Activated CD8-positive, alpha-beta memory T cell treated with anti-CD3 and anti-CD28 coated beads, Interleukin-2, amount 50 U/mL, for 24 hours (primary cell): Measurements from ENCODE around the gene MT1X.
A peak's percentile ranks its signal among the peaks of the same experiment; 100 is the strongest.

Experiments
- DNase-seq: peaks from one replicate; pipeline ENCODE4 v3.0.0-alpha.2; 2020; ENCODE audit errors: extremely low read depth

Gene MT1X

DNA sequence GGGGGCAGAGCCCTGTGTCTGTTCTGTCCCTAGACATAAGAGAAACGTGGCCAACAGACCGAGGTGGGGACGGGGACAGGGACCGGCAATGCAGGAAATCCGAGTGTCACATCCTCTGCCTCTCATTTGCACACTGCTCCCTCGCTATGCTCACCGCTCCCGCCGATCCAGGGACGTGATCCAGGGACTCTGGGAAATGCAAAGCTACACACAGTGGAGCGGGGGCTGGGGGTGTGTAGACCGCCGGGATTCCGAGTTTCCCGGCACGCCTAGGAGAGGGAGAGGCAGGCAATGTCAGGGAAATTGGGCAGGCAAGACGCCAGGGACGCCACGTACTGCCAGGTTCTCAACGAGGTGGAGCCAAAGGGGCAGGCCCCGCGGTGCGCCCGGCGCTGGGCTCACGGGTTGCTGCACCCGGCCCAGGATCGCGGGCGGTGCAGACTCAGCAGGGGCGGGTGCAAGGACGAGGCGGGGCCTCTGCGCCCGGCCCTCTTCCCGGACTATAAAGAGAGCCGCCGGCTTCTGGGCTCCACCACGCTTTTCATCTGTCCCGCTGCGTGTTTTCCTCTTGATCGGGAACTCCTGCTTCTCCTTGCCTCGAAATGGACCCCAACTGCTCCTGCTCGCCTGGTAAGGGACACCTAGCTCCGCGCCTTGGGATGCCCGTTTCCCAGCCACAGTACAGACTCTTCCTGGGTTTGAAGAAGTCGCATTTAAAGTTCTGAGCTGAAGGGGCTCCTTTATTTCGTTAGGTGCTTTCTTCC is at the start of gene MT1X:
MT1X (plus strand) TSS at position 532 of the 764 bp plus-strand sequence; CDS start at position 603, 71 bp downstream.
- DNase-seq, result peak; percentile 74

DNA sequence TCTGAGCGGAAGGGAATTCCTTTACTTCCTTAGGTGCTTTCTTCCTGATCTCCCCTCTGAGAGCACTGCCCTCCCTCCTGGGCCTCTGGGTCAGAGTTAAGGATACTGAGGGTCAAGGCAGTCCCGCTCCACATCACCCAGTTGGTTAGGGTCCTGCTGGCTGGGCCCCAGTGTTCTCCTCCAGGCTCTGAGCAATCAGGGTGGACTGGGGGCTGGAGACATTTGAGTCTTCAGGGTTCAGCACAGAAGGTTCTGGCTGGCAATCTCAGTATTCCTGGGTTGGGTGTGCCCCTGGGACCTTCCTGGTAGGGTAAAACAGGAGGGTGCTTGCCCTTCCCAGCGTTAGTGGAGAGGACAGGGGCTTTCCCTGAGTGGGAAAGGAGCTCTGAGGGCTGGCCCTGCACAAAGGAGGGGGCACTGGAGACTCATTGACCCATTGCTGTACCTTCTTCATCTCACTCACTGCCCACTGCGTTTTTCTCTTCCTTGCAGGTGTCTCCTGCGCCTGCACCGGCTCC is 49.4 kb upstream of the MT1X start:
- no peak for DNase-seq

DNA sequence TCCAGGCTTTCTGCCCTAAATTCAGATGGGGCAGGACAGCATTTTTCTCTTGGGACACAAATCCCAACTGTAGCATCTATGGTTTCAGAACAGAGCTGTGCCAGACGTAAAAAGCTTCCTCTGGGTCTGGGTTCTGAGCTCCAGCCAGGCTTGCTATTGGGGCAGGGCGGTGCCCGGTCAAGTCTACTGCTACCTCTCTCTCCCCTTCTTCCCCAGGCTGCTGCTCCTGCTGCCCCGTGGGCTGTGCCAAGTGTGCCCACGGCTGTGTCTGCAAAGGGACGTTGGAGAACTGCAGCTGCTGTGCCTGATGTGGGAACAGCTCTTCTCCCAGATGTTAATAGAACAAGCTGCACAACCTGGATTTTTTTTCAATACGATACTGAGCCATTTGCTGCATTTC is 48.7 kb upstream of the MT1X start:
- no peak for DNase-seq

DNA sequence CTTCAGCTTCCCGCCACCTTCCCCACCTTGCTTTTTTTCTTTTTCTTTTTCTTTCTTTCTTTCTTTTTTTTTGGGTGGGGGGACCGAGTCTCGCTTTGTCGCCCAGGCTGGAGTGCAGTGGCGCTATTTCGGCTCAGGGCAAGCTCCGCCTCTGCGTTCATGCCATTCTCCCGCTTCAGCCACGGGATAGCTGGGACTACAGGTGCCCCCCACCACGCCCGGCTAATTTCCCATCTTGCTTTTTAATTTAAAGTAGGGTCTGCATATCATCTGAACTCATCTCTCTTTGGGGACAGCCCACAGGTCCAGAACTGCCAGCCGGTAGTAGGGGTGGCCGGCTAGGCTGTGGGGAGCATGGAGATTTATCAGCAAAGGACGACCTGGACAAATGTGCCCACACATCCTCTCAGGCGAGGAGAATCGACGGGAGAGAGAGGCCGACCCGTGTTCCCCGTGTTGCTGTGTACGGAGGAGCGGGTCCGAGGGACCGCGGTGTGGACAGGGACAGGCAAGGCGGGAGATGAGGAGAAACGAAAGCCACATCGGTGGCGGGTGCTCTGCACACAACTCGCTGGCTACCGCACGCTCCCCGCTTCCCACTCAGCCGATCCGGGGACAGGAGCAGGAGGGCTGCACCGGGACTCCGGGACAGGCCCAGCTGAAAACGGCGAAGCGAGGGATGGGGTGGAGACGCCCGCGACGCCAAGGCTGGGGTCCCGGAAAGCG is 47.4 kb upstream of the MT1X start:
- DNase-seq, result no peak

DNA sequence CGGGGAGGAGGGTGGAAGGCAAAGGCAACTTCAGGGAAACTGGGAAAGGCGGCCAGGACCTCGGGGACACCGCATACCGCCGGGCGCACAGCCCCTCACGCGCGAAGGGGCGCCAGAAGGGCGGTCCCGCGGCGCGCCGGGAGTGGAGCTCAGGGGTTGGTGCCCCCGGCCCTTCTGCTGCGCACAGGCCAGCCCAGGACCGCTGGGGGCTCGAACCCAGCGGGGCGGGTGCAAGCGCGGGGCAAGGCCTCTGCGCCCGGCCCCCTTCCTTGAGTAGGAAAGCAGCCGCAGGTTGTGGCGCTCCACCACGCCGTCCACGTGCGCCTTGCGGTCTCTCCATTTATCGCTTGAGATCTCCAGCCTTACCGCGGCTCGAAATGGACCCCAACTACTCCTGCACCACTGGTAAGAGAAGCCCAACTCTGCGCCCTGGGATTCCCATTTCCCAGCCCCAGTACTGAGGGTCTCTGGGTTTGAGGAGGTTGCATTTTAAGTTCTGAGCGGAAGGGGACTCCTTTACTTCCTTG is 46.8 kb upstream of the MT1X start:
- no peak for DNase-seq

DNA sequence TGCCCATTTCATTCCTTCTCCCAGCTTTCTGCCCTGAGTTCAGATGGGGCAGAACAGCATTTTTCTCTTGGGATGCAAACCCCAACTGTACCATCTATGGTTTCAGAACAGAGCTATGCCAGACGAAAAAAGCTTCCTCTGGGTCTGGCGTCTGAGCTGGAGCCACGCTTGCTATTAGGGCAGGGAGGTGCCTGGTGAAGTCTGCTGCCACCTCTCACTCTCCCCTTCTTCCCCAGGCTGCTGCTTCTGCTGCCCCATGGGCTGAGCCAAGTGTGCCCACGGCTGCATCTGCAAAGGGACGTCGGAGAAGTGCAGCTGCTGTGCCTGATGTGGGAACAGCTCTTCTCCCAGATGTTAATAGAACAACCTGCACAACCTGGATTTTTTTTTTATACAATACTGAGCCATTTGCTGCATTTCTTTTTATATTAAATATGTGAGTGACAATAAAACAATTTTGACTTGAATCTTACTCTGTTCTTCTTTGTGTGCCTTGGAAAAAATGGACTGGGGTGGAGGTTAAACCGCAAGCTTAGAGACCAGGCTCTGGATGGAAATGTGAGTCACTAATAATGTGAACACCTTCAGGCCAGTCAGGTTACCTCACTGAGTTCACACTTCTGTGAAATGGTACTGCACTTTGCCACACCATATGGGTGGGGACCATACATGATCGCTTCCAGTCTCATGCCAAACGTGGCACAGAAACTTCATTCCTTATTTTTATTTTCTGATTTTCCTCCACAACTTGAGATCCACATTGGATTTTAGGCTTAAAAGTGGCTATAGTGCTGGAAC is 45.5 kb upstream of the MT1X start:
- no peak for DNase-seq

DNA sequence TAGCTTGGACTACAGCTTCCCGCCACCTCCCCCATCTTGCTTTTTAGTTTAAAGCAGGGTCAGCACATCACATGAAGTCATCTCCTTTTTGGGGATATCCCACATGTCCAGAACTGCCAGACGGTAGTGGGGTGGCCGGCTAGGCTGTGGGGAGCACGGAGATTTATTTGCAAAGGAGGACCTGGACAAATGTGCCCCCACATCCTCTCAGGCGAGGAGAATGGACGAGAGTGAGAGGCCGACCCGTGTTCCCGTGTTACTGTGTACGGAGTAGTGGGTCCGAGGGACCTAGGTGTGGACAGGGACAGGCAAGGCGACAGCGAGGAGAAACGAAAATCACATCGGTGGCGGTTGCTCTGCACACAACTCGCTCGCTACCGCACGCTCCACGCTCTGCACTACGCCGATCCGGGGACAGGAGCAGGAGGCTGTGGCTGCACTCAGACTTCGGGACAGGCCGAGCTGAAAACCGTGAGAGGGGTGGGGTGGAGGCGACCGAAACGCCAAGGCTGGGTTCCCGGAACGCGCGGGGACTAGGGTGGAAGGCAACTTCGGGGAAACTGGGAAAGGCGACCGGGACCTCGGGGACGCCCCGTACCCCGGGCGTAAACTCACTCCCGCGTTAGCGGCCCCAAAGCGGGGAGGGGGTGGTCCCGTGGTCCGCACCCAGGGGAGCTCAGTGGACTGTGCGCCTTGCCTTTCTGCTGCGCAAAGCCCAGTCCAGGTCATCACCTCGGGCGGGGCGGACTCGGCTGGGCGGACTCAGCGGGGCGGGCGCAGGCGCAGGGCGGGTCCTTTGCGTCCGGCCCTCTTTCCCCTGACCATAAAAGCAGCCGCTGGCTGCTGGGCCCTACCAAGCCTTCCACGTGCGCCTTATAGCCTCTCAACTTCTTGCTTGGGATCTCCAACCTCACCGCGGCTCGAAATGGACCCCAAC is 44.2 kb upstream of the MT1X start, which contains the start of gene MT1A:
MT1A (plus strand) TSS at position 853 of the 937 bp plus-strand sequence; CDS start at position 926, 73 bp downstream.
- no peak for DNase-seq

DNA sequence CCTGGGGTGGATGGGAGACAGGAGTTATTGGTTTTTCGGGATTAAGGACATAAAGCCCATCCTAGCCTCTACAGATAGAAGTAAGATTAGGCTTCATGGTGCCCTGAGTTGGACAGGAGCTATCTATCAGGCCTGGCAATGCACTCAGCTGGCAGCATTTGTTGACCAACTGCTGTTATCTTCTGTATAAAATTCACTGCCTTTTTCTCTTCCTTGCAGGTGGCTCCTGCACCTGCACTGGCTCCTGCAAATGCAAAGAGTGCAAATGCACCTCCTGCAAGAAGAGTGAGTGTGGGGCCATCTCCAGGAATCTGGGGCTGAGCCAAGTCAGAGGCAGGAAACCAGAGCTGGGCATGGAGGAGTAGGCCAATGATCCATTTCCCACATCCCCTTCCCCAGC is 43.2 kb upstream of the MT1X start:
- no peak for DNase-seq

DNA sequence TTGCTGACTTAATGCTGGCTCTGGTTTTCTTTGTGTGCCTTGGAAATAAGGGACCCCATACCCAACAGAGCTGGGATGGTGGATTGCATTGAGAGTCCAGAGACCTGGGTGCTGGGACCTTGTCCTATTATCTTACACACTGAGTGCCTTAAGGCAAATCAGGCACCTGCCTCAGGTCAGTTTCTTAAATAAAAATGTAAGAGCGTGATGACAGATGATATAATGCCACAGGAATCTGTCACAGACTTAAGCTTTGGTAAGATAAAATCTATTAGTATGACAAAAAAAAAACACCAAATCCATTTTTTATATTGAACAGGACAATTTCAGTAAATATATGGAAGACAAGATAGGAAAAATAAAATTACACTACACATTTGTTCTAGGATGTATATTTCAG is 42.2 kb upstream of the MT1X start:
- no peak for DNase-seq

DNA sequence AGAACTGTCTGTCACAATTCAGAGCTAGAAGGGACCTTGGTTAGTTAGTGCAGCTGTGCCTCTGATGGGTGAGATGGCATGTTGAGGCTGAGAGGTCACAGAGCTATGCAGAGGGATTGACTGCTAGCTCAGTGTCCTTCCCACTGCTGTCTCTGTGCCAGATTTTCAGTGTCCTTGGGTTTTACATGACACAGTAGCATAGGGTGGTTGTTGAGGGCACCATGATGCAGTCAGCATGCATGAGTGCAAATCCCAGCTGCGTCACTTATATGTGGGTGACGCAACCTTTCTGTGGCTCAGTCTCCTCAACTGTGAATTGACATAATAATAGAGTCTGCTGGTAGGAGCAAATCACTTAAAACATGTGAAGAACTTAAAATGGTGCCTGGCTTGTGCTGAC is 41.1 kb upstream of the MT1X start:
- no peak for DNase-seq

DNA sequence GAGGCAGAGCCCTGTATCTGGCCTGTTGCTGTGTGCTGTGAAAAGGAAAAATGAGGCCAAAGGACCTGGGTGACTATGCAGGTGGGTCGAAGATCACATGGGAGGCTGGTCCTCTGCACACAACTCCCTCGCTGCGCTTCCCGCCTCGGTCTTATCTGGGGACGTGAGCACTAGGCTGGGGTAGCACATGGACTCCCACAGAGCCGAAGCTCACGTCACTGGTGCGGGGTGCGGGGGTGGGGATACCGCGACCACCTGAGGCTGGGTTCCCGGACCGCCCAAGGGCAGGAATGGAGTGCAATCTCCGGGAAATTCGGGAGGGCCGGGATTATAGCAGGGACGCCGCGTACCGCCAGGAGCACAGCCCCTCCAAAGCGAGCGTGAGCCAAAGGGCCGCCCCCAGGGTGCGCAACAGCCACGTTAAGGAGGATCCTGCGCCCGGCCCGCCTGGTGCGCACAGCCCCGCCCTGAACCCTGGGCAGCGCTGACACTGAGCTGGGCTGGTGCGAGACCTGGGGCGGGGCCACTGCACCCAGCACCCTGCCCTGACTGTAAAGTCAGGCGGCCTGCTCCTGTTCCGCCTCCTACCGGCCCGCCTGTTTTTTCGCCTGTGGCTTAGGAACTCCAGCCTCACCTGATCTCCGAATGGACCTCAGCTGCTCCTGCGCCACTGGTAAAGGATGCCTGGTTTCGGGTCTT is 39.0 kb upstream of the MT1X start:
- no peak for DNase-seq

DNA sequence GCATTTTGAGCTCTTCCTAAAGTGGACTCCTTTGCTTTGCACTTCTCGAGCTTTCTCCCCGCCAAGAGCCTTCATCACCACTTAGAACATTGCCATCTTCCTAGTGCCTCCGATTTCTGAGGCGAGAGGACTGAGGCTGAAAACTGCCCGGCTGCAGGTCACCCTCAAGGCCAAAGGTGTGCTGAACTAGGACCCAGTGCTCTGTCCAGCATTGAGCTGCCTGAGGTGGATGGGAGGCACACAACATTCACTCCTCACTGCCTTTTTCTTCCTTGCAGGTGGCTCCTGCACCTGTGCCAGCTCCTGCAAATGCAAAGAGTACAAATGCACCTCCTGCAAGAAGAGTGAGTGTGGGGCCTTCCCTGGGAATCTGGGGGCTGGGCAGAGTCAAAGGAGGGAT is 38.4 kb upstream of the MT1X start:
- no peak for DNase-seq

DNA sequence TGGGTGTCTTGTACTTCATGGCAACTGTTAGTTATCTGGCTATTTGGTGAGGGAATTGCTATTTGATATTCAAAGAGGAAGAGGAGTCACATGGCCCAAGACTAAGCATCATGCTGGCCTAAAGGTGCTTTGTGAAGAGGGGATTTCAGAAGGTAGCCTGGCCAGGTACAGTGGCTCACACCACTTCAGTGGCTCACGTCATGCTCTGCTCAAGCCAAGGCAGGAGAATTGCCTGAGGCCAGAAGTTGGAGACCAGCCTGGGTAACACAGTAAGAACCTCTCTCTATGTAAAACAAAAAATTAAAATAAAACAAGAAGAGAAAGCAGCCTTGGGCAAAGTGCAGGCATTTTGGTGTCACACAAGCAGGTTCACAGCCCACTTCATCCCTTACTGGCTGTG is 37.0 kb upstream of the MT1X start:
- DNase-seq, result no peak

DNA sequence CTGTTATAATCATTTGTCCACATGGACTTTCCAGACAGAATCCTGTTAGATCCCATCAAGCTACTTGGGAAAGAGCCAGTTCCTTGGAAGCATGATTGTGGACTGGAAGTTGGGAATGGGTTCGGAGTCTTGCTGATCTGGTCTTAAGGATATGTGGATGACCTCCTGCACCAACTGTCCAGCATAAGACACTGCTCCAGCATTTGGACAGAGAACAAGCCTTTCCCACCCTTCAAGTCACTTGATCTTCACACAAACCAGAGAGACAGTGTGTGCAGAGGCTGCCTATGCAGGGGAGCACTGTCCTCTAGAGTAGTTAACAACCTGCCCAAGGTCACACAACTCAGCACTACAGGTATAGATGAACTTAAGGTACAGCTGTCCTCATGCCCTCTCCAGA is 36.4 kb upstream of the MT1X start:
- DNase-seq, result no peak

DNA sequence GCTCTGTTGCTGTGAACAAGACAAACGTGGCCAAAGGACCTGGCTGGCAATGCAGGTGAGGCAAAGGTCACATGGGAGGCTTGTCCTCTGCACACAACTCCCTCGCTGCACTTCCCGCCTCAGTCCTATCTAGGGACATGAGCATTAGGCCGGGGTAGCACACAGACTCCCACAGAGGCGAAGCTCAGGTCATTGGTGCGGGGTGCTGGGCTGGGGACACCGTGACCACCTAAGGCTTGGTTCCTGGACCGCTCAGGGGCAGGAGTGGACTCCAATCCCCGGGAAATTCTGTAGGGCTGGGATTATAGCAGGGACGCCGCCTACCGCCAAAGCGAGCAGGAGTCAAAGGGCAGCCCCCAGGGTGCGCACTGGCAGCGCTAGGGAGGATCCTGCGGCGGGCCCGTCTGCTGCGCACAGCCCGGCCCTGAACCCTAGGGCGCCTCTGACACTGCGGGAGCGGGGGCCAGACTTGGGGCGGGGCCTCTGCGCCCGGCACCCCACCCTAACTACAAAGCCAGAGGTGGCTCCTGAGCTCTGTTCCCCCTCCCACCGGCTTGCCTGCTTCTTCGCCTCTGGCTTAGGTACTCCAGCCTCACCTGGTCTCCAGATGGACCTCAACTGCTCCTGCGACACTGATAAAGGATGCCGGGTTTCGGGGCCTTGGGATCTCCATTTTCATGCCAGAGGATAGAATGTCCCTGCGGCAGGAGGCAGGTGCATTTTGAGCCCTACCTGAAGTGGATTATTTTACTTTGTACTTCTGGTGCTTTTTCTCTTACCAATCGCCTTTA is 34.4 kb upstream of the MT1X start:
- no peak for DNase-seq

DNA sequence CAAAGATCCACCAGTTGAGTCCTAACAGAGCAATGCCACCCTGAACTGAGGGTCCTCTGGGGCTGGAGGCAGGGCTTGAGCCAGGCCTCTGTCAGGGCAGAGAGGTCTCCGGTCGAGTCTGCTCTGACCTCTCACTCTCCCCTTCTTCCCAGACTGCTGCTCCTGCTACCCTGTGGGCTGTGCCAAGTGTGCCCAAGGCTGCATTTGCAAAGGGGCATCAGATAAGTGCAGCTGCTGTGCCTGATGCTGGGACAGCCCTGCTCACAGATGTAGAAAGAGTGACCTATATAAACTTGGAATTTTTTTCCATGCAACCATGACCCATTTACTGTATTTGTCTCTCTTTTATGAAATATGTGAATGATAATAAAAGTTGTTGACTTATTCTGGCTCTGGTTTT is 33.0 kb upstream of the MT1X start:
- no peak for DNase-seq

DNA sequence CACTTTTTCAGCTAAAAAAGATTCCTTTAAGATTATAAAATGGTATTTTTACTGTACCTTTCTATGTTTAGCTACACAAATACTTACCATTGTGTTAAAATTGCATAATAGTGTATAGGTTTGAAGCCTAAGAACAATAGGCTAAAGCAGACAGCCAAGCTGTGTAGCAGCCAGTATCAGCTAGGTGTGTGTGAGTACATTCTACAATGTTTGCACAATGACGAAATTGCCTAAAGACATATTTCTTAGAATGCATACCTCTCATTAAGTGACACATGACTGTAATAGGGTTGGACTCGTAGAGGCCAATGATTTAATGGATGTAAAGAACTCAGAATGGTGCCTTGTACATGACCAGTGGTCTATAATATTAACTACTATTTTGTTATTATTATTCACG is 32.5 kb upstream of the MT1X start:
- no peak for DNase-seq

DNA sequence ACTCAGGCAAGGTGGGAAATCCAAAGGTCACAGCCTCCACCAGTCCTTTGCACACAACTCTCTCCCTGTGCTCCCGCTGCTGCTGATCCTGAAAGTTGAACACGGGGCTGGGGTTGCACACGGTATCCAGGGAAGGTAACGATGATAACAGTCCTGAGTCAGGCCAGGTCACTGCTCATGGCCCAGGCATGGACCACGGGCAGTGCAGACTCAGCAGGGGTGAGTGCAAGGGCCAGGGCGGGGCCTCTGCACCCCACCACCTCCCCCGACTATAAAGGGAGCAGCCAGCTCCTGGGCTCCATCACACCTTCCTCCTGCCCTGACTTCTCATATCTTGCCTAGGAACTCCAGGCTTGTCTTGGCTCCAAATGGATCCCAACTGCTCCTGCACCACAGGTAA is 30.7 kb upstream of the MT1X start, which contains the start of gene MT1B:
MT1B (plus strand) TSS at position 301 of the 400 bp plus-strand sequence; CDS start at position 369, 68 bp downstream.
- DNase-seq, result no peak

DNA sequence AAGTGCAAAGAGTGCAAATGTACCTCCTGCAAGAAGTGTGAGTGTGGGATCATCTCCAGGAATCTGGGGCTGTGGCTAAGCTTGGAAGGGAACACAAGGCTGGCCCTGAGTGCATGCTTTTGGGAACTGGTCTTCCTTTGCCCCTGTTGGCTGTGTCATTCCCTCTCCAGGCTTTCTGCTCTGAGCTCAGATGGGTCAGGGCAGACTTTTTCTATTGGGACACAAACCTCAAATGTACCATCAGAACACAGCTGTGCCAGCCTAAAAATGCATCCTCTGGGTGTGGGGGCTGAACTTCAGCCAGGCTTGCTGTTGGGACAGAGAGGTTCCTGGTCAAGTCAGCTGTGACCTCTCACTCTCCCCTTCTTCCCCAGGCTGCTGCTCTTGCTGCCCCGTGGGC is 29.7 kb upstream of the MT1X start:
- no peak for DNase-seq
